Middle frontal gyrus (tissue), 1 donor: ENCODE data around the gene APH1B.
"Not testable (repeated sequence)": the region's sequence is repeated elsewhere in the genome, so short reads cannot be mapped to it uniquely, and the experiment has no call there.

Experiments
- DNase-seq: peaks from one replicate; pipeline ENCODE4 v3.0.0-alpha.2; 2015; ENCODE audit warnings: low spot score; ENCODE audit errors: extremely low spot score

The APH1B gene

GRCh38 chr15:63295341-63295740, 17.9 kb downstream of the APH1B start:
- DNase-seq: no peak

DNA sequence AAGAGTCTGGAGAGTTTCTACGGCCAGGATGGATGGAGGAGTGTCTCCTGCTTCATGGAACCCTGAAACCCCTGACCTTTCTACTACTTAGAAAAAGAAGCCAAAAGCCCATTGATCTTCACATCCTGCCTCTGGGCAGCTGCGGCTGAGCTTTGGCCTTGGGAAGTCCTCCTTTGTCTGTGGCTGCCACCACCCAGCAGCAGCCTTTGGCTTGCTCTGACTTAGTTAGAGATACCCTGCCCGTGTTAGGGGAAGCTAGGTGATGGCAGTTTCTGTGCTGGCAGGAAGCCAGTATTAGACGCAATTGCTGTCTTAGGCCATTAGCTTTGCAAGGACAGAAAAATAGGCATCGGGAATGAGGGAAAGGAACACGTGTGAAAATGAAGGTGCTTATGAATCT, 18.8 kb downstream of the APH1B start:
- DNase-seq: no peak

GRCh38 chr15:63299943-63300575, 22.7 kb downstream of the APH1B start:
- no peak for DNase-seq

DNA sequence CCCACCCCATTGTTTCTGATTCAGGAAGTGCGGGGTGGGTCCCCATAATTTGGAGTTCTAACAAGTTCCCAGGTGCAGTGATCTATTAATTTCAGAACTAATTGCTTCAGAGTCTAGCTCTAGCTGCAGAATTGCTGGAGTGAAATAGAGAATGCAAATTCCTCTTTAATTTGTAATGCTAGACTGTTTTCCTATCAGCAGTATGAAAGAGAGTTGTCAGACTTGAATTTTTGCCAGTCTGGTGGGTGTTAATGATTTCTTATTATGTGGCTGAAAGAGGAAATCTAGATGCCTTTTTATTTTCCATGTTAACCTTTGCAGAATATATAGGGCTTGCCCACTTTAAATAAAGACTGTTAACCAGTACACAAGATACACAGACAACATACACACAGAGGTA, 23.7 kb downstream of the APH1B start:
- no peak for DNase-seq

DNA sequence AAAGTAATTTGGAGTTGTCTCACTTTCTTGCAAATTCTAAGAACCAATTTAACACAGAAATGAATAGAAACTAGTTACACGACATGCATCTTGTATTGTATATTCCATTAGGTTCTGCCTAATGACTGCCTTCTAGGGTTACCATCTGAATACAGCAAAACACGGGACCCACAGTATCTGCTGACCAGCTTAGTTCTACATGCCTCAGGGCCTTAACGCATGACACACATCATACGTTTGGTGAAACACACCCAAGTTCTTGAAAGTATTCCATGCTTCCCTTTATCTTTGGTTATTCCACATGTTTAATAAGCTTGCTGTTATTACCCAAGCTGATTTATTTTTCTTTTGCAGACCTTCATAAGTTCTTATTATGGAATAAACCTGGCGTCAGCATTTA, 27.9 kb downstream of the APH1B start:
- DNase-seq: no peak

GRCh38 chr15:63306492-63307073, 29.2 kb downstream of the APH1B start:
- DNase-seq: no peak

- DNase-seq: no peak
Measured at GRCh38 chr15:63308491-63308890, 31.1 kb downstream of the APH1B start.

DNA sequence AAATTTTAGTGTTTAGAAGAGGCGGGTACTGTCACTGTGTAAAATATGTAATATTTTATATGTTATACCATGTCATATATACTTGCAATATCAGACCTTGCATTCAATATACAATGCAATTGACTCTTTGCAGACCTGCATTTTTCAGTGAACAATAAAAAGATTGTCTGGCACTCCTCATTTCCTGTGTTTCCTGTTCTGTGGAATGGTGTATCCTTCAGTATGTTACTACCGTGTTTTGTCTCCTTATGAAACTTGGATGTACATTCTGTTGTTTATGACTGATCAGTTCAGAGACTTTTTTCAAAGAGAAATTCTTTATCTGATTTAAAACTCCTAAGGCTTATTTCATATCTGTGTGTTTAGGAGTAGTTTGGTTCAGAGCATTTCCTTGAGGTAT, 31.5 kb downstream of the APH1B start:
- no peak for DNase-seq

- DNase-seq: no peak
Measured at GRCh38 chr15:63310646-63311045, 33.2 kb downstream of the APH1B start.

DNA sequence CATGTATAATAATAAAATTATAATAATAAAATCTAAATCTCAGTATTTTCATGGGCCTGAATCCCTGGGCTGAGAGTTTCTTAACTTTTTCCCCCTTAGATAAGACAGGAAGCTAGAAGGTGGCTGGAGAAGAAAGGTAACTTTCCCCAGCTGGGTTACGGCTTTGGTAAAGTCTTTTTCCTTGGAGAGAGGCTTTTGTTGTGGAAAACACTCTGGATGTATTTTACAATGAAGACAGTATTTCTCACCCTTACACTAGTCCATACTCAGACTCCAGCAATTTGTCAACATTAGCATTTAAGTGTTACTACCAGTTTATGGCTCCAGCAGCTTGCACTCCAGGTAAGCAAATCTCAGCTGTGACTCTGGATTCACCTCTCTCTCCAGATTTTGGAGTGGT, 34.9 kb downstream of the APH1B start:
- no peak for DNase-seq

DNA sequence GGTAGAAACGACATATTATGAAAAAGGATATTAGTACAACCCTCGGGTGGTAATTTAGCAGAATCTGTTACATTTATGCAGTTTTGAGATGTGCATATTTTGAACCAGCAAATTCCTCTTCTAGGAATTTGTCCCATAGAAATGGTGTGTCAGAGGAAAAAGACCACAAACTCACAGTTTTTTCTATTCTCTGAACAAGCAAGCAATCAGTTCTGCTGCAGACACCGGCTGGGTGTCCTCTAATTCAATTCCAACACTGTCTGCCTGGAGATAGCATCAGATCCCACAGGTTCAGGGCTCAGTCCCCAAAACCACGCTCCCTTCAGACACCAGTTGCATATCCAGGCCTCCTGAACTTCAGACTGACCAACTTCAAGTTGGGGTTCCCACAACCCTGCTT, 36.4 kb downstream of the APH1B start:
- no peak for DNase-seq

GRCh38 chr15:63314409-63314808, 37.0 kb downstream of the APH1B start:
- DNase-seq: no peak

DNA sequence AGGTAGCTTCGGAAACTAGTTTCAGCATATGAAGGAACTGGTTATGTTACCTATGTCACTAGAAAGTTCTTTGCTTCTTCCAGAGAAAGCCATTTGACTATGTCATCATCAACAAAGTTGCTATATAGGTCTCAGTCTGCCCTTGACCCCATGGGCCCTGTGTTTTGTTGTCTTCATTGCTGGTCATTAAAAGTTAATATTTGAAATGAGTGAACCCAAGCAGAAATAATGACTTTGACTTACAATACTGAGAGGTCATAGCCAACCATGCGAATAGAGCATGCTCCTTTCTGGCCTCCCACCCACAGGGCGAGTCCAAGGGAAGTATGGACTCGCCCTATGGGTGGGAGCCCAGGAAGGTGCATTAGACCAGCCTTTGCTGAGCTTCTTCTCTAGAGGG, 40.9 kb downstream of the APH1B start:
- DNase-seq: no peak

GRCh38 chr15:63319065-63319464, 41.7 kb downstream of the APH1B start:
- DNase-seq: no peak

DNA sequence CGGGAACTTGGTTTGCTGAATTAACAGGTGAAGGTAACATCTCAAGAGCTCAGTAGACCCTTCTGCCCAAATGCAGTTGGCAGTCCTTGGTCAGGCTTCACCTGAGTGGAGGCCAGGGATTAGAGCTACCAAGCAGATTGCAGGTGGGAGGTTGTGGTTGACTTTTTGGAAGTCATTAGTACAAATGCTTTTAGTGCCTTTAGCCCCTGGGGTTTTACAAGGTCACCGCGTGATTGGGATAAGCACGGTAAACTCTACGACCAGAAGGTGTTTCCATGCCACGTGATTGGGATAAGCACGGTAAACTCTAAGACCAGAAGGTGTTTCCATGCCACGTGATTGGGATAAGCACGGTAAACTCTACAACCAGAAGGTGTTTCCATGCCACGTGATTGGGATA, 43.0 kb downstream of the APH1B start:
- not testable (repeated sequence) for DNase-seq

DNA sequence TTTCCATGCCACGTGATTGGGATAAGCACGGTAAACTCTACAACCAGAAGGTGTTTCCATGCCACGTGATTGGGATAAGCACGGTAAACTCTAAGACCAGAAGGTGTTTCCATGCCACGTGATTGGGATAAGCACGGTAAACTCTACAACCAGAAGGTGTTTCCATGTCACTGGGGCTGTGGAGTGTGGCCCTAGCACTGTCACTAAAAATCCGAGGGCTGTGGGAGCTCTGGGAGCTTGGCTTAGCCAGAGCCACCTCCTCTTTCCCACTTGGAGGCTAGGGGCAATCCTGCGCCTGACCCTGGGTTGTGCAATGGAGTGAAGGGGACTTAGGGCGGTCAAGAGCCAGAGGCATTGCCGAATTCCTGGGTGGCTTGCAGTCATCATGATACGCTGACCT, 43.6 kb downstream of the APH1B start:
- not testable (repeated sequence) for DNase-seq

DNA sequence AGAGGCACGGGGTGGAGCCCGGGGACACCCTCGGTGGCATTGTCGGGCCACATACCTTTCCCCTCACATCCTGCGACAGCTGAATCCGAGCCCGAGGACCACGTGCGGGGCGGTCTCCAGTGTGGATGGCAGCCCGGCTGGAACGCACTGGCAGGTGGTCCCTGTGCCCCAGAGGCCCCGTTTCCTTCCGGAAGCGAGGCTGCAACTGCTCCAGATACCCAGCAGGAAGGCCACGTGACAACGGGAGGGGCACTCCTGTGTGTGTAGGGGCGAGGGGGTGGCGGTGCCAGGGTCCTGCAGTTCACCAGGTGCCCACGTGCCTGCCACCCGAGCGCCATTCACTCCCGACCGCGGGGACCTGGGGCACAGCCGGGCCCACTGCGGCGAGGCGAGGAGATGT, 44.1 kb downstream of the APH1B start:
- no peak for DNase-seq

DNA sequence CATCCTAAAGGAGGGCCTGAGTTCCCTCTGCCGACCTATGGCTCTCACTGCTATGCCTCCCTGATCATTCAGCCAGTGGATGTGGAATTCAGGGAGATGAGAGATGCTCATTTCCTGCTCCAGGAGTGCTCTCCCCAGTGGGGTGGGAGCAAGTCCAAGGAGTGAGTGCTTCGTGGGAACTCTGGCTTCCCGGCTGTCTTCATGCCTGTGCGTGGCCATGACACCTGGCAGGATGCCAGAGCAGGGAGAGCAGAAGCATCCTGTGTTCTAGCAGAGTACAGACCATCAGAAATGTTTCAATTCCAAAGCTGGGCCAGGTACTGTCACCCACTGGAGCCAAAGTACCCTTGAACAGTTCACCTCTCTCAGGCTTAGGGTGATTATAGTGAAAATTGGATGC, 45.1 kb downstream of the APH1B start:
- DNase-seq: no peak

DNA sequence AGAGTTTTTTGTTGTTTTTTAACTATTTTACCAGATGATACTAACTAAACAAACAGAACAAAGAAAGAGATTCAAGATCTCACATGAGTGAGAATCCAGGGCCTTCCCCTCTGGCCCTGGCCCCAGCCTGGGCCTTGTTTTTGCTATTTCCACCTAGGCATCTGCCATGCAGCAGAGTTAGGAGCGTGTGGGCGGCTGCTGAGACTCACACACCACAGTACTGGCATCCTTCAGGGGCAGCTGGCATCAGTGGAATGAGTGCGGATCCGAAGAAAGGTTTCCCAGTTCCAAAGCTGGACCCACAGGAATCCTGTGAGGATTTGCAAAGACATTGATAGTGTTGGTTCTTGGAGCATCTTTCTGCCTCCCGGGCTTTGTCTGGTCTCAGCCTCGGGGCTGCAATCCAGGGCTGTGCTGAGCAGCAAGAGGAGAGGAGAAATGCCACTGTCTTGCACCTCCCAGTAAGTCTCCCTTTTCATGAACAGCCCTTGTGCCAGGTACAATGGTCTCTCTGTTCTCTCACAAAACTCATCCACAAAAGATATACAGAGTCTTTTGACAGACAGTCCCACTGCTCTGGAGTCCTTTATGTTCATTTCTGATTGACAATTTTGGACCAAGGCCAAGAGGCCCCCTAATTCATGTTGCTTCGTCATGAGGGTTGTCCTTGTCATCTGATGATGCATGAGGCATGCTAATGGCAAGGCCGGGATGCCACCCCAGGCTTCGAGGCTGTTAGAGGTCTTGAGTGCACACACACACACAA, 46.6 kb downstream of the APH1B start:
- peak; percentile 30 for DNase-seq

GRCh38 chr15:63324770-63325169, 47.4 kb downstream of the APH1B start:
- DNase-seq: no peak

GRCh38 chr15:63327648-63328421, 50.4 kb downstream of the APH1B start:
- no peak for DNase-seq
